AML-193 (cell line): Measurements from ENCODE around the gene NPAS3.

Source experiments
- DNase-seq, 2 experiments: peaks; one replicate each; lab custom pipeline; 2025; lab: John Stamatoyannopoulos, UW

Gene NPAS3

GRCh38 chr14:32940711-32941667 lies 2.3 kb downstream of the NPAS3 start:
- DNase-seq, result no peak

GRCh38 chr14:32941668-32942065 lies 3.0 kb downstream of the NPAS3 start:
- DNase-seq, result no peak

DNA sequence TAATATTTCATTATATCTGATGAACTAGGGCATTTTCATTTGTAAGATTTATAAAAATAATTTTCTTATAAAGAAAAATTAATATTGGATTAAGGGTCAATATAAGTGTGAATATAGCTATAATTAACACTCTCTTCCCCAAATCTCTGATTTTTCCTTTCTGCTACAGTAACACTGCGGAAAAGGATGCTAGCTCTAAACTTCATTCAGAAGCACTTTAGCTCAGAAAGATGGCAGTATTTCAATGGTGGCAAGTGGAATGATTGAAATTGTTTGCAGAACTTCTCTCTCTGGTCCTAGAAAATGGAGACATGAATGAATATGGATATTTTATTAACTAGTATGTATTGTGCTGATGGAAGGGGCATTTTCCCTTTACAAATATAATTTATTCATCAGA lies 8.4 kb downstream of the NPAS3 start:
- no peak for DNase-seq

DNA sequence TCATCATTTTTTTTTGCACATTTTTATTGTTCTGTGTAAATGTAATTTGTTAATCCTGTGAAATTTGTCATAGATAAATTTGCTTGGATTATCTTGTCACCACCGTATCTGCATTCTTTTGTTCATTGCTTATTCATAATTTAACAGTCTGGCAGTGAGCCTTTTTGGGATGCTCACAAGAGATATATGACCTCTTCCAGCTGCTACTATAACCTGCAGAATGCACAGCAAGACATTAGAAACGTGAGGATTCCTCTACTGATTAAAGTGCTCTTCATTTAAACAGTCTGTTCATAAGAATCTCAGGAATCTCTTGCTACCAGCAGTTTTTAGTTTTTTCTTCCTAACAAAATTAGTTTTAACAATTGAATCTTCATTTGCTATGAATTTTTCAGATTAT lies 9.1 kb downstream of the NPAS3 start:
- DNase-seq, result no peak

- no peak for DNase-seq
These were observed 11.9 kb downstream of the NPAS3 start for GRCh38 chr14:32950584-32950983.

GRCh38 chr14:32967421-32967820 lies 28.7 kb downstream of the NPAS3 start:
- no peak for DNase-seq

DNA sequence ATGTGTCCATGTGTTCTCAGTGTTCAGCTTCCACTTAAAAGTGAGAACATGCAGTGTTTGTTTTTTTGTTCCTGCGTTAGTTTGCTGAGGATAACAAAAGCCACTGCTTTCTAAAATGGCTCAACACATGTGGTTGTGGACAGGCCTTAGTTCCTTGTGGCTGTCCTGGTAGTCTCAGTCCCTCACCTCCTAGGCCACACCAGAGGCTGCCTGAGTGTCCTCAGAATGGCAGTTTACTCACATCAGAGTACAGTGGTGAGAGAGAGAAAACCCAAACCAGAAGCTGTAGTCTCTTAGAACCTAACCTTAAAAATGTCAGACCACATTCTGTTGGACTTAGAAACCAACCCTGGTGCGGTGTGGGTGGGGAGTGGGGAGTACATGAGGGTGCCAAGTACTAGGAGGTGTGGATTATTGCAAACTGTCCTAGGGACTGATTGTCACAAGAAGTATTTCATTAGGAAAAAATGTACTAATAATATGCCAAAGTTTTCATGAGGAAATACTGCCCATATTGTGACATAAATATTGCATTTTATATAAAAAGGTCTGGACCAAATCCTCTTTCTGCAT lies 30.4 kb downstream of the NPAS3 start:
- no peak for DNase-seq

- DNase-seq, result peak in 1 of 2 experiments; percentile 0
These were observed 39.2 kb downstream of the NPAS3 start for GRCh38 chr14:32977913-32978312.

GRCh38 chr14:32978691-32979255 lies 40.1 kb downstream of the NPAS3 start:
- no peak for DNase-seq

GRCh38 chr14:32980178-32980901 lies 41.7 kb downstream of the NPAS3 start:
- DNase-seq, result no peak

DNA sequence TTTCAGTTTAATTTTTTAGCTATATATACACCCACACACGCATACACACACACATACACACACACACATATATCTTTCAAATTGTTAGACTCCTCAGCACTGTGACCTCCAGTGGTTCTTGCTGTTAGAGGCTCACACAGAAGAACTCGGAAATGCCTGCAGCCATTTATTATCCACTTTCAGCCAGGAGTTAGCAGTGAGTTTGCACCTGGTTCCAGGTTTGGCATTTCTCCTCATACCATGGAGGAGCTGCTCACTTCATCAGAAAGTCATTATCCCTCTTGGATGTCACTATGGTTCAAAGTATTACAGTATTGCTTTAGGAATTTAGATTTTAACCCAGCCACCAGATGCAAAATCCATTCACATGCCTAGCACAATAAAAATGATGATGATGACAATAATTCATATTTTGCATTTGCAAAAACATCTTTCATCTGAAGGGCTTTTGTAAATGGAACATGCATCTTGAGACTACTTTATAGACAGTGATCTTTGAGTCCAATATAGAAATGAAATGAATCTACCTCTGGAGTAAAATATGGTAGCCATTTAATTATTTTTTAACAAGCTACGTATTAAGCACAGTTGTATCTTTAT lies 42.3 kb downstream of the NPAS3 start:
- no peak for DNase-seq

- DNase-seq, result no peak
These were observed 45.7 kb downstream of the NPAS3 start for GRCh38 chr14:32984241-32984930.

DNA sequence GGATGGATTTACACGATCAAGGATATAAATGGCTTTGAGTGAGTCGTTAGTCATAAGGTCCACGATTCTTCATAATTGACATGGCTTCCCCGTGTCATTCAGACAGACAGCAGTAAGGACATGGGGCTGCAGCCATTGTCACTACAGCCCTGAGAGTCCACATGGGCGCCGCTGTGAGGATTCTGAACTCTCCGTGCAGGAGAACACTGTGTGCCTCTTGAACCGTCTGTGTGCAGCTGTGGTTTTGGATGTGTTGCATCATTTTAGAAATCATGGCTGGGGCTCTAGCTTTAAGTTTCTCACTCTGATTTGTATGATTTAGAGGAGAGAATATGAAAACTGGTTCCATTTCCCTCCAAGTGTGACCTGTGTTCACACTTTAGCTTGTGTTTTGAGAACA lies 47.2 kb downstream of the NPAS3 start:
- DNase-seq, result no peak

DNA sequence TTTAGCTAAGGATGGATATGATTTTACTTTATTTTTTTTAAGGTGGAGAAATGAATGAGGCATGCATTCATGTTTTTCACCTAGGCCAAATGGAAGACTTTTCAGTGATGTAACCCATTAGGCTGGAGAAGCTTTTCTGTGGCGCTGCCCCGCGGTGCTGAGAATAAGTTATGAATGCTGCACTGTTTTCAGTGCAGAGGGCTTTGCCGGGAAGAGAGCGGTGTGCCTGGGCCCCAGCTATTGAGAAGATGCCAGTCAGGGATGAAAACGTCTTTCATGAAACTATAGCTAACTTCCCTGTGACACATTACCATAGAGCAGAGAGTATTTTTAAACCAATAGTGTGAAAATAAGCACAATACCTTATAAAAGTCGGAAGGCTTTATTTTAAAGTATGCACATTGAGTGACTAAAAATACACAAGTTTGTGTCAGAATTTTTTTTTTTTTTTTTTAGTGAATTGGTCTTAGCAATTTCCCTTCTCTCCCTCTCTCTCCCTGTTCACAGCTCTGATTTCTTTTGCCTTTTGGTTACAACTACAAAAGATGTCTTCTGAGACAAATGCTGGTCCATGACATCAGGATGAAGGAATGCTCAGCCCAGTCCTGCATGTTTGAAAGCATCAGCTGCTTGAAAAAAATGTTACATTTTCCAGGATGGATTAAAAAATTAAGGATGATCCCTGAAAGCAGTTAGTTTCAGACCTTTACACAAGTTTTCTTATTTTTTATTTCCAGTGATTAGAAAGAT lies 48.3 kb downstream of the NPAS3 start:
- DNase-seq, result no peak

DNA sequence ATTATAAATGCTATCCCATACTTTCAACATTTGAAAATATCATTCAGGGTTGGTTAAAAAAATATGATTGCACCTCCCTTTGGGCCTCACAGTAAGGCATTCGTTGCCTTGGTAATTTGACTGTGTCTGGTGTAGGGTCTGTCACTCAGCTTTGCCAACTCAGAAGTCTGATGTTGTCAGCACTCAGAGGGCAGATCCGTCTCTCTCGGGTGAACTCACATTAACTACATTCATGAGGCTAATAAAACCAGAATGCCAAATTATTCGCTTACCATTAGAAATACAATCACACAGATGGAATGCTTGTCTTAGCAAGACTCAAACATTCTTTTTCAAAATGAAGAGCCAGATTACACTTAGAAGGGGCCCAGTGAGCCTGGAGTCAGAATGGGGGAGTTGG lies 53.0 kb downstream of the NPAS3 start:
- no peak for DNase-seq

- no peak for DNase-seq
These were observed 55.2 kb downstream of the NPAS3 start for GRCh38 chr14:32993921-32994320.

- DNase-seq, result no peak
These were observed 57.7 kb downstream of the NPAS3 start for GRCh38 chr14:32996343-32996742.

DNA sequence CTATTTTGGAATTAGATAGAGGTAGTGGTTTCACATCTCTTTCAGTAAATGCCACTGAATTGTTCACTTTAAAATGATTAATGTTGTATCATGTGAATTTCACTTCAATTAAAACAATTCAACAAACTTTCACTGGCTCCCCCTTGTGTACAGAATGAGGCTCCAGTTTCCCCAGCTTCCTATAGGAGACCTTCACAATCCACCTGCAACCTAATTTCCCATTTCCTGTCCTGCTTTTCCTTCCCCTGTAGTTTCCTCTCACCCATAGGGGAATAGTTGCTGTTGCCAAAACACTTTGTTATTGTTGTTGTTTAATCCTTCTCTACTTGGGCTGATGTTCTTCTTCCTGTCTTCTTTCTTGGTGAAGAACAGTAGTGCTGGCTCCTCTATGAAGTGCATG lies 59.8 kb downstream of the NPAS3 start:
- DNase-seq, result peak in 1 of 2 experiments; percentile 6

DNA sequence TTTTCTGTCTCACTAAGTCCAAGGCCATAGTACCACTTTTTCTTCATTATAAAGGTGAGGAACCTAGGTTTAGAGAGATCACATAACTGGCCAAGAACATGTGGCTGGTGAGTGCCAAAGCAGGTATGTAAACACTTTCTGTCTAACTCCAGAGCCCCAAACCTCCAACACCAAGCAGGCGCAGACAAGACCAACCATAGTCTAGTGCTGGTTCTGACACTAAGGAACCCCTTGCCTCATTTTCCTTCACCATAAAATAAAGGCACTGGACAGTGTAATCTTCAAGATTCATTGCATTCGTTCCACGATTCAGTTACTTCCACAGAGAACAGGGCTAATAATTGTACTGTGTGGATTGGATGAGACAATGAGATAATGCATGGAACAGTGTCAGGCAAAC lies 71.0 kb downstream of the NPAS3 start:
- DNase-seq, result no peak

DNA sequence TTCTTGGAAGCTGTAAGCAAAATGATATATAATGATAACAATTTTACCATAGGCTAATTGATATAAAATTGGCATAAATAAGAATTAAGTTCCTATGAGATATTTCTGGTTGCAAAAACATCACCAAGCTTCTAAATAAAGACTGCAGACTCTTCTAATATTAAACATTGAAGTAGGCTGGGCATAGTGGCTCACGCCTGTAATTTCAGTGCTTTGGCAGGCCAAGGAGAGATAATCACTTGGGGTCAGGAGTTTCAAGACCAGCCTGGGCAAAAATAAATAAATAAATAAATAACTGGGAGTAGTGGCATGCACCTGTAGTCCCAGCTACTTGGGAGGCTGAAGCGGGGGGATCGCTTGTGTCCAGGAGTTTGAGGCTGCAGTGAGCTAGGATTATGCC lies 71.8 kb downstream of the NPAS3 start:
- DNase-seq, result no peak

GRCh38 chr14:33014710-33015109 lies 76.0 kb downstream of the NPAS3 start:
- no peak for DNase-seq
